SK-N-SH (cell line): Measurements from ENCODE around the gene ATAD1. TPM values are rescaled to one million over a fixed set of nuclear protein-coding genes. Genes with fewer than 3 reads are reported as not detected.

Experiments used
- CTCF ChIA-PET: fragments of 300-600, 350-600 bp; formaldehyde crosslinking; extraction: SDS; loops from one replicate; lab custom pipeline; 2021; lab: Yijun Ruan, JAX
- POLR2A ChIA-PET: fragments of 350-600 bp; sonication (Branson Sonifier 250); formaldehyde crosslinking; extraction: SDS; loops from one replicate; lab custom pipeline; 2020; ENCODE audit warnings: antibody characterized with exemption, inconsistent platforms; lab: Yijun Ruan, JAX
- DNase-seq: peaks from one replicate; pipeline ENCODE4 v3.0.0; 2012
- H2AFZ ChIP-seq: fragments of 200-600 bp; sonication (generic); 2 replicates; pipeline ENCODE4 v1.8.1; 2016; ENCODE audit warnings: antibody characterized with exemption, mild to moderate bottlenecking, low read depth
- H3F3A ChIP-seq: fragments of 200-600 bp; sonication (generic); replicated peaks from 2 replicates; pipeline ENCODE3; 2016; ENCODE audit warnings: antibody characterized with exemption, mild to moderate bottlenecking; ENCODE audit not compliant: insufficient read depth
- H3K27ac ChIP-seq, 2 experiments: fragments of 200-500 bp in 1 of 2; fragments of 200-600 bp in 1 of 2; sonication (Bioruptor generic) in 1 of 2; sonication (generic), shearing (Covaris generic) in 1 of 2; 2 replicates each; pipeline versions ENCODE4 v1.5.1 to v1.6.1; 2014 to 2016; ENCODE audit warnings: low read depth in 2 of 2, inconsistent platforms in 1 of 2, low read length in 1 of 2, mild to moderate bottlenecking in 1 of 2, mixed read lengths in 1 of 2
- H3K27me3 ChIP-seq: fragments of 200-600 bp; sonication (generic), shearing (Covaris generic); 2 replicates; pipeline ENCODE4 v1.6.1; 2016; ENCODE audit warnings: mixed run types; ENCODE audit not compliant: insufficient read depth
- H3K36me3 ChIP-seq, 2 experiments: fragments of 200-500 bp in 1 of 2; fragments of 200-600 bp in 1 of 2; sonication (Bioruptor generic) in 1 of 2; sonication (generic) in 1 of 2; replicated peaks in 1 of 2; 2 replicates each; pipeline versions ENCODE3 to v1.5.1; 2014 to 2016; ENCODE audit warnings: low read length in 1 of 2, mild to moderate bottlenecking in 1 of 2; ENCODE audit not compliant: insufficient read depth in 2 of 2, control insufficient read depth in 1 of 2
- H3K4me1 ChIP-seq, 2 experiments: fragments of 200-500 bp in 1 of 2; fragments of 200-600 bp in 1 of 2; sonication (Bioruptor generic) in 1 of 2; sonication (generic), shearing (Covaris generic) in 1 of 2; 2 replicates each; pipeline versions ENCODE4 v1.5.1 to v1.6.1; 2014 to 2016; ENCODE audit warnings: low read depth in 1 of 2, low read length in 1 of 2, mixed run types in 1 of 2; ENCODE audit not compliant: insufficient read depth in 2 of 2, control insufficient read depth in 1 of 2
- H3K4me2 ChIP-seq: fragments of 200-600 bp; sonication (generic), shearing (Covaris generic); 2 replicates; pipeline ENCODE4 v1.6.1; 2017; ENCODE audit warnings: mixed run types
- H3K4me3 ChIP-seq, 2 experiments: fragments of 200-500 bp in 1 of 2; fragments of 200-600 bp in 1 of 2; sonication (Bioruptor generic) in 1 of 2; sonication (generic), shearing (Covaris generic) in 1 of 2; 2 replicates each; pipeline versions ENCODE4 v1.5.1 to v1.8.1; 2014 to 2016; ENCODE audit warnings: low read depth in 2 of 2, inconsistent platforms in 1 of 2, low read length in 1 of 2, mild to moderate bottlenecking in 1 of 2, mixed read lengths in 1 of 2, moderate library complexity in 1 of 2
- H3K79me2 ChIP-seq: fragments of 200-600 bp; sonication (generic); 2 replicates; pipeline ENCODE4 v1.8.1; 2017; ENCODE audit warnings: mild to moderate bottlenecking; ENCODE audit not compliant: insufficient read depth
- H3K9ac ChIP-seq: fragments of 200-600 bp; sonication (generic); 2 replicates; pipeline ENCODE4 v1.6.1; 2017; ENCODE audit warnings: mixed run types
- H3K9me2 ChIP-seq: fragments of 200-600 bp; sonication (generic); 2 replicates; pipeline ENCODE4 v1.6.1; 2017; ENCODE audit warnings: mixed run types
- H3K9me3 ChIP-seq: fragments of 200-600 bp; sonication (generic); 2 replicates; pipeline ENCODE4 v1.6.1; 2017; ENCODE audit warnings: mixed run types, mild to moderate bottlenecking, moderate library complexity
- H4K20me1 ChIP-seq: fragments of 200-600 bp; sonication (generic); 2 replicates; pipeline ENCODE4 v1.6.1; 2017; ENCODE audit warnings: mild to moderate bottlenecking, mixed run types; ENCODE audit not compliant: insufficient read depth
- EP300 ChIP-seq, 2 experiments: IDR thresholded peaks; 2 replicates each; pipeline versions ENCODE4 v1.4.0 to v1.6.1; 2012; ENCODE audit warnings: borderline replicate concordance in 1 of 2, low read depth in 1 of 2, low read length in 1 of 2
- EZH2phosphoT487 ChIP-seq: fragments of 200-600 bp; sonication (generic); IDR thresholded peaks from 2 replicates; pipeline ENCODE4 v1.6.1; 2017; ENCODE audit warnings: low read depth, mixed run types, mild to moderate bottlenecking, antibody characterized with exemption, moderate library complexity, borderline replicate concordance
- FOXJ3 ChIP-seq: sonication (generic); formaldehyde crosslinking; IDR thresholded peaks from 2 replicates; pipeline ENCODE4 v1.5.1; 2020; ENCODE audit warnings: mild to moderate bottlenecking, missing genetic modification reagents
- GABPA ChIP-seq: IDR thresholded peaks from 2 replicates; pipeline ENCODE4 v1.4.0; 2012; ENCODE audit warnings: low read depth, mild to moderate bottlenecking
- JUND ChIP-seq: IDR thresholded peaks from 2 replicates; pipeline ENCODE4 v1.4.0; 2012
- MXI1 ChIP-seq: IDR thresholded peaks from 2 replicates; pipeline ENCODE4 v1.6.1; 2012; ENCODE audit warnings: mild to moderate bottlenecking, low read depth, low read length, improper control_type of control experiment
- NFIC ChIP-seq: IDR thresholded peaks from 2 replicates; pipeline ENCODE4 v1.4.0; 2012; ENCODE audit warnings: borderline replicate concordance
- NRF1 ChIP-seq: IDR thresholded peaks from 2 replicates; pipeline ENCODE4 v1.6.1; 2012; ENCODE audit warnings: low read depth, mild to moderate bottlenecking, low read length
- RAD21 ChIP-seq: IDR thresholded peaks from 2 replicates; pipeline ENCODE4 v1.6.1; 2012; ENCODE audit warnings: mild to moderate bottlenecking, low read length
- TAF1 ChIP-seq: IDR thresholded peaks from 2 replicates; pipeline ENCODE4 v1.6.1; 2012; ENCODE audit warnings: low read depth, mild to moderate bottlenecking, low read length, moderate library complexity, borderline replicate concordance
- TCF12 ChIP-seq: IDR thresholded peaks from 2 replicates; pipeline ENCODE4 v1.4.0; 2012
- YY1 ChIP-seq: IDR thresholded peaks from 2 replicates; pipeline ENCODE4 v1.4.0; 2012; ENCODE audit warnings: low read depth, mild to moderate bottlenecking
- WGBS: methylation state at CpG from one replicate; pipeline ENCODE4 v1.1.6; 2017; ENCODE audit warnings: low lambda C conversion rate; 5-methylcytosine and 5-hydroxymethylcytosine counted together
- polyA plus RNA-seq, 3 experiments: library from polyadenylated mRNA; depleted of rRNA; stranded (reverse); fragments of >200 nt; gene quantifications; 2 replicates each; pipeline ENCODE4 v1.2.3, GENCODE V29; 2012
- TF ChIP-seq, protein P1 (sequence below): fragments of 200-600 bp; sonication (generic); IDR thresholded peaks from 2 replicates; pipeline ENCODE4 v1.6.1; 2017; ENCODE audit warnings: antibody characterized with exemption, mild to moderate bottlenecking, moderate library complexity
- TF ChIP-seq, protein P2 (sequence below): fragments of 150-350 bp; IDR thresholded peaks from 2 replicates; pipeline ENCODE4 v1.6.1; 2016; ENCODE audit warnings: mild to moderate bottlenecking, low read depth, low read length
- TF ChIP-seq, protein P3 (sequence below): IDR thresholded peaks from 2 replicates; pipeline ENCODE4 v1.6.1; 2012; ENCODE audit warnings: mild to moderate bottlenecking, low read depth, low read length, moderate library complexity

ATAD1 gene
- polyA plus RNA-seq, 1 of the 3 experiments (the other 2 are of a cell fraction) = 13.5 TPM

DNA sequence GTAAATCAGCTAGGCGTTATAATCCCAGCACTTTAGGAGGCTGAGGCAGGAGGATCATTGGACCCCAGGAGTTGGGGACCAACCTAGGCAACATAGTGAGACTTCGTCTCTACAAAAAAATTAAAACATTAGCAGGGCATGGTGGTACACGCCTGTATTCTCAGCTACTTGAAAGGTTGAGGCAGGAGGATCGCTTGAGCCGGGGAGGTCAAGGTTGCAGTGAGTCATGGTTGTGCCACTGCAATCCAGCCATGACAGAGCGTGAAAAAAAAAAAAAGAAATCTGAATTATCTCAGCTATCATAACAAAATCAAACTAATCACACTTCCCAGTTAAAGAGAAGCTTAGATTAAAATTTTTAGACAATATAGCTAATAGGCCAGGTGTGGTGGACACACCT lies 35.3 kb downstream of the ATAD1 start:
- no peaks in the 10 kb centered on the region for H4K20me1 ChIP-seq
- 96% methylated on average over 6 of the region's 6 CpGs for WGBS
- H3K79me2 ChIP-seq = peaks cover 43% of the 10 kb centered on the region; the same call in 1 of the 2 replicates
- no peak overlapping the region for H3K9ac ChIP-seq
- H3K9me2 ChIP-seq = no peaks in the 10 kb centered on the region
- peaks cover 60 to 73% of the 10 kb centered on the region in 2 experiments for H3K36me3 ChIP-seq
- H2AFZ ChIP-seq = no peak overlapping the region
- H3K4me1 ChIP-seq = no peaks in the 10 kb centered on the region
- no peaks in the 10 kb centered on the region for H3K9me3 ChIP-seq
- CTCF ChIA-PET = interaction anchor here (1.4 to 2.1 kb wide), 3 partner anchors 10 to 49 kb away, joined by 3 to 10 read pairs (median 4); partner anchors contain the start of gene ATAD1
- no peaks in the 10 kb centered on the region for H3K27me3 ChIP-seq
- no peak overlapping the region for H3K4me2 ChIP-seq
- TF ChIP-seq RAD21 (no peak), TAF1 (no peak), EP300 (IDR thresholded peaks at IDR 0.05; ENCODE audit: borderline replicate concordance in 1 of 2, low read depth in 1 of 2, low read length in 1 of 2) (no peak), FOXJ3 (CRISPR knock-in tag) (no peak), MXI1 (no peak), TCF12 (no peak), NFIC (no peak), NRF1 (no peak), JUND (no peak), GABPA (no peak), YY1 (no peak), EZH2phosphoT487 (no peak)
- TF ChIP-seq, protein P1, sequence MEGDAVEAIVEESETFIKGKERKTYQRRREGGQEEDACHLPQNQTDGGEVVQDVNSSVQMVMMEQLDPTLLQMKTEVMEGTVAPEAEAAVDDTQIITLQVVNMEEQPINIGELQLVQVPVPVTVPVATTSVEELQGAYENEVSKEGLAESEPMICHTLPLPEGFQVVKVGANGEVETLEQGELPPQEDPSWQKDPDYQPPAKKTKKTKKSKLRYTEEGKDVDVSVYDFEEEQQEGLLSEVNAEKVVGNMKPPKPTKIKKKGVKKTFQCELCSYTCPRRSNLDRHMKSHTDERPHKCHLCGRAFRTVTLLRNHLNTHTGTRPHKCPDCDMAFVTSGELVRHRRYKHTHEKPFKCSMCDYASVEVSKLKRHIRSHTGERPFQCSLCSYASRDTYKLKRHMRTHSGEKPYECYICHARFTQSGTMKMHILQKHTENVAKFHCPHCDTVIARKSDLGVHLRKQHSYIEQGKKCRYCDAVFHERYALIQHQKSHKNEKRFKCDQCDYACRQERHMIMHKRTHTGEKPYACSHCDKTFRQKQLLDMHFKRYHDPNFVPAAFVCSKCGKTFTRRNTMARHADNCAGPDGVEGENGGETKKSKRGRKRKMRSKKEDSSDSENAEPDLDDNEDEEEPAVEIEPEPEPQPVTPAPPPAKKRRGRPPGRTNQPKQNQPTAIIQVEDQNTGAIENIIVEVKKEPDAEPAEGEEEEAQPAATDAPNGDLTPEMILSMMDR = no peak
- TF ChIP-seq, protein P2, sequence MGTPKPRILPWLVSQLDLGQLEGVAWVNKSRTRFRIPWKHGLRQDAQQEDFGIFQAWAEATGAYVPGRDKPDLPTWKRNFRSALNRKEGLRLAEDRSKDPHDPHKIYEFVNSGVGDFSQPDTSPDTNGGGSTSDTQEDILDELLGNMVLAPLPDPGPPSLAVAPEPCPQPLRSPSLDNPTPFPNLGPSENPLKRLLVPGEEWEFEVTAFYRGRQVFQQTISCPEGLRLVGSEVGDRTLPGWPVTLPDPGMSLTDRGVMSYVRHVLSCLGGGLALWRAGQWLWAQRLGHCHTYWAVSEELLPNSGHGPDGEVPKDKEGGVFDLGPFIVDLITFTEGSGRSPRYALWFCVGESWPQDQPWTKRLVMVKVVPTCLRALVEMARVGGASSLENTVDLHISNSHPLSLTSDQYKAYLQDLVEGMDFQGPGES = no peak
- TF ChIP-seq, protein P3, sequence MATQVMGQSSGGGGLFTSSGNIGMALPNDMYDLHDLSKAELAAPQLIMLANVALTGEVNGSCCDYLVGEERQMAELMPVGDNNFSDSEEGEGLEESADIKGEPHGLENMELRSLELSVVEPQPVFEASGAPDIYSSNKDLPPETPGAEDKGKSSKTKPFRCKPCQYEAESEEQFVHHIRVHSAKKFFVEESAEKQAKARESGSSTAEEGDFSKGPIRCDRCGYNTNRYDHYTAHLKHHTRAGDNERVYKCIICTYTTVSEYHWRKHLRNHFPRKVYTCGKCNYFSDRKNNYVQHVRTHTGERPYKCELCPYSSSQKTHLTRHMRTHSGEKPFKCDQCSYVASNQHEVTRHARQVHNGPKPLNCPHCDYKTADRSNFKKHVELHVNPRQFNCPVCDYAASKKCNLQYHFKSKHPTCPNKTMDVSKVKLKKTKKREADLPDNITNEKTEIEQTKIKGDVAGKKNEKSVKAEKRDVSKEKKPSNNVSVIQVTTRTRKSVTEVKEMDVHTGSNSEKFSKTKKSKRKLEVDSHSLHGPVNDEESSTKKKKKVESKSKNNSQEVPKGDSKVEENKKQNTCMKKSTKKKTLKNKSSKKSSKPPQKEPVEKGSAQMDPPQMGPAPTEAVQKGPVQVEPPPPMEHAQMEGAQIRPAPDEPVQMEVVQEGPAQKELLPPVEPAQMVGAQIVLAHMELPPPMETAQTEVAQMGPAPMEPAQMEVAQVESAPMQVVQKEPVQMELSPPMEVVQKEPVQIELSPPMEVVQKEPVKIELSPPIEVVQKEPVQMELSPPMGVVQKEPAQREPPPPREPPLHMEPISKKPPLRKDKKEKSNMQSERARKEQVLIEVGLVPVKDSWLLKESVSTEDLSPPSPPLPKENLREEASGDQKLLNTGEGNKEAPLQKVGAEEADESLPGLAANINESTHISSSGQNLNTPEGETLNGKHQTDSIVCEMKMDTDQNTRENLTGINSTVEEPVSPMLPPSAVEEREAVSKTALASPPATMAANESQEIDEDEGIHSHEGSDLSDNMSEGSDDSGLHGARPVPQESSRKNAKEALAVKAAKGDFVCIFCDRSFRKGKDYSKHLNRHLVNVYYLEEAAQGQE = no peak
- H3F3A ChIP-seq = peaks cover 2% of the 10 kb centered on the region
- no peak overlapping the region for H3K4me3 ChIP-seq
- H3K27ac ChIP-seq = no peak overlapping the region
- no peak for DNase-seq
- POLR2A ChIA-PET = no interaction called here
